ENCODE data around the gene KRTAP2-4.
"Not testable (repeated sequence)": the region's sequence is repeated elsewhere in the genome, so short reads cannot be mapped to it uniquely, and the experiment has no call there.

Gene KRTAP2-4, protein sequence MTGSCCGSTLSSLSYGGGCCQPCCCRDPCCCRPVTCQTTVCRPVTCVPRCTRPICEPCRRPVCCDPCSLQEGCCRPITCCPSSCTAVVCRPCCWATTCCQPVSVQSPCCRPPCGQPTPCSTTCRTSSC

DNA sequence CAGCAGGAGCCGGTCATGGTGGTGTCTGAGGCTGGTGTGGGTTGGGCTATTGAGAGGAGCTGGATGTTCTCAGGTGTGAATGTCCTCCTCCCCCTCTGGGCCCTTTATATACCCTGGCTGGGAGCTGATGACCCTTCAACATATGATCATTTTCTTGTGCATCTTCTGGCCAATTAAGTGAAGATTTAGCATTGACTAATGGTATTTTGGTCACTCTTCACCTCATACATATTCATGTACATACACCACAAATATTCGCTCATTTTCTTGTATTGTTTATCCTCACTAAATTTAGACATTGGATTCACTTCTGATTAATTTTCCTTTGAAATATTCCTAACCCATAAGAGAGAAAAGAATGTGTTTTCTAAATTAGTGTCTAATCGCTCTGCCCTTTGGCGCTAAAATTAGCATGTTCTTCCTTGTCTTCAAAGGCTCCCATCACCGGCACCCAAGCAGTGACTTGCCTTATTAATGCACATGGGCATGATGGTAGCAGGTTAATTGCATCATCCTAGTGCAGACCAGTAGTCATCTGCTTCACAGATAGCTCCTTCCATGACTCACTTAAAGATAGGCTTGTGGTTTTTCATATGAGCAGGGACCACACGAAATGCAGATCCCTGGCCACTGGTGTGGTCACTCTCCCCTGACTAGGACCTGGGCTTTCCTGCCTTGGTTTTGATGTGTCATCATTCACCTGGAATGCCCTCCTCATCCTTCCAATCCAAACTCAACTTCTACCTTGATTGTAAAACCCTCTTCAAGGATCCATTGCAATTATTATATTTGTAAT lies at the start of gene KRTAP2-4:
Gene KRTAP2-4 (minus strand): TSS at position 51 of the 796 bp plus-strand sequence. CDS start 34 bp downstream, at position 17.
- no peak for DNase-seq

DNA sequence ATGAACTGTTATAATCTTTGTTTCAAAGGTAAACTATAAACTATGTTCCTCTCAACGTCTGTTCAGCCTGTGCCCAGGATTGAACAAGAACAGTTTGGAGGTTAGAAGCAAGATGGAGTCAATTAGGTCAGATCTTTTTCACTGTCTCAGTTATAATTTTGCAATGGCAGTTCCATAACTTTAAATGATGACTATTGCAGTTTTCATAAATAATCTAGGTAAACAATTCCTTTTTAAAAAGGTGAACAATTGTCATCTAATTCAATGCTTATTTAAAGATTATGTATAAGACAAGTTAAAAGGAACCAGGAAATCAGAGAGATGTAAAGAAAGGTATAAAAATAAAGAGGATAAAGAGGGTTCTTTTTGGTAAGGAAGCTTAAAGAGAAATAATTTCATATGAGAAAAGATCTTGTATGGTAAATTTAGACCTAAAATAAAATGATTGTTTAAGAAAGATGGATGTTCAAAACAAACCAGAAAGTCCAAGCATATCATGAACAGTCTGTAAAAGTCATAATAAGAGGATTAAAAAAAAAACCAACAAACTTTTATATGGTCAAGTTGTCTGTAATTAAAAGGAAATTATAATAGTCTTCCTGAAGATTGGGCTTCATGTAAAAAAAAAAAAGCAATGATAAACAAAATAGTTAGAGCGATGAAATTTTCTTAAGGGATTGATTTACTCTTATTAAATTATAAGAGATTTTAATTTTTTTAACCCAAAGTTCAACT lies 45.6 kb upstream of the KRTAP2-4 start:
- no peak for DNase-seq

DNA sequence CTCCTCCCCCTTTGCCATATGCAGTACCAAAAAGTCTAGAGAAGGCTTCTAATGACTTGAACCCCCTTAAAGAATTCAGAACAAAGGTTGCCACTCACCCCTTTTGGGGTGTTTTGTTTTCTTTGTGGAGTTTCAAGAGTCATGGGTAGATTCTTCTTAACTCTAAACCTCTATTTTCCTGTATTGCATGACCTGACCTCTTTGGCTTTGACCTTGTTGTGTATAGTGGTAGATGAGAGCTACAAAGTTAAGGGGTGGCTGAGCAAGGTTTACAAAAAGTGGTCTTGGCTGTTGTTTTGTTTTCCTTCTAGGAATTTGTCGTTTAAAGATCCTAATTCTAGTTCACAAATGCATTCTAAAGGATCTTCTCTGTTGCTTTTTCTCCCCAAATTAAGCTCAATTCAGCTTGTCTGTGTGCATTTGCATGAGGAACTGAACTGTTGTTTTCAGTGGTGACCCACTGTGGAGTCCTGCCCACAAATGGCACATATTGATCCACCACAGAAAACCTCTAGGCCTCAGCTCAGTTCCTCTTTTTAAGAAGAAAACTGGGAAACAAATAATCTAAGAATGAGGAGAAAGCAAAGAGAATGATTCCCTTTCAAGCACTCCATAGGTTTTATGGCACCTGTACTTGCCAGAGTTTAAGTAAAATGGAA lies 43.2 kb upstream of the KRTAP2-4 start:
- DNase-seq = not testable (repeated sequence)

DNA sequence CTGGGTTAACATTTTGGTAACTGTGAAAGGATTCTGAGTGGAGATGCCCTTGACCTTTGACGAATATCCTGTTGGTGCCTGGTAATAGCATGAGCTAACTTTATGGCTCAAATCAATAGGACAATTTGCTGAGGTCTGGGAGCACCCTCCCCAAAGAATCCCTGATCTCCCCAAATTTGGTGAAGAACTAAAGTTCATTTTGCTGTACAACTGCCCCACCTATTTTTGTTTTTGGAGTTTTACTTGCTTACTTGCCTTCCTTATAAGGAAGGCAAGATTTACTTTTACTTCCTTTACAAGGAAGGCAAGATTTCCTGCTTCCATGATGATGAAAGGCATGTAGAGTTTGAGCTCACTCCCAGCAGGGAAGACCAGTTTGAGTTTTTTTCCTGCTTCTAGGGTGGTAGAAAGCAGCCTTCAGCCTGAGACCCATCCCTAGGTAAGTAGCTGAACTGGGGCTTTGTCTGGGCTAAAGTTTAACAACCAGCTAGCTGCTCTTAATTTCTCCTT lies 42.3 kb upstream of the KRTAP2-4 start:
- no peak for DNase-seq

DNA sequence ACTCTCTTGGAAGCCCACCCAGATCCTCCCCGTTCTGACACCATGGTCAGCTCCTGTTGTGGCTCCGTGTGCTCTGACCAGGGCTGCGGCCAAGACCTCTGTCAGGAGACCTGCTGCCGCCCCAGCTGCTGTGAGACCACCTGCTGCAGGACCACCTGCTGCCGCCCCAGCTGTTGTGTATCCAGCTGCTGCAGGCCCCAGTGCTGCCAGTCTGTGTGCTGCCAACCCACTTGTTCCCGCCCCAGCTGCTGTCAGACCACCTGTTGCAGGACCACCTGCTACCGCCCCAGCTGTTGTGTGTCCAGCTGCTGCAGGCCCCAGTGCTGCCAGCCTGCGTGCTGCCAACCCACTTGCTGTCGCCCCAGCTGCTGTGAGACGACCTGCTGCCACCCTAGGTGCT lies 39.7 kb upstream of the KRTAP2-4 start, which contains the start of gene KRTAP4-9:
Gene KRTAP4-9 (plus strand): TSS at position 43 of the 400 bp plus-strand sequence. CDS start 0 bp downstream, at position 43.
- DNase-seq = not testable (repeated sequence)

DNA sequence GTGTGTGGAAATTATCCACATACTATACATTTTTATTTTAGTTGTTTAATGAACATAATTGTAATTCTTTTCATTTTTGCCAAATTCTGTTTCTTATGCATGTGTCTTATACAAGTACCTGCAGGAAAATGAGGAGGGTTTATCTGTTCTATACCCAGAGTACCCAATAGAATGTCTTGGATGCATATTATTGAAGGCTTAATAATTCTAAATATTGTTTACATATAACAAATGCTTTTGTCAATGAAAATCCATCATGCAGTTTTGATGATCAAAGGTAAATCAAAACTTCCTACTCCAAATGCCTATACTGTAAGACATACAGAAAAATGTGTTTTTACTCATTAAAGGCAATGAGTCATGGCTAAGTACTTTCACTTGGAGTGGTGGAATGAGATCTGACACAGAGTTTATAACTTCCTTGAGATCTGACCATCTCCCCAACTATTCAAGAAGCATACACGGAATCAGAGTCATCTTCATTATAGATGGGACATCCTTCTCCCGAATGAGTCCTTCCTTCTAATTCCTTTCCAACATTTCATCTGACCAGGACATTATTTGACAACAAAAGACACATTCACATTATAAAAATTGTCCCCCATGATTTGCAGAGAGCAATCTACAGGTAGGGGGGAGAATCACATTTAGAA lies 38.8 kb upstream of the KRTAP2-4 start:
- DNase-seq = not testable (repeated sequence)

DNA sequence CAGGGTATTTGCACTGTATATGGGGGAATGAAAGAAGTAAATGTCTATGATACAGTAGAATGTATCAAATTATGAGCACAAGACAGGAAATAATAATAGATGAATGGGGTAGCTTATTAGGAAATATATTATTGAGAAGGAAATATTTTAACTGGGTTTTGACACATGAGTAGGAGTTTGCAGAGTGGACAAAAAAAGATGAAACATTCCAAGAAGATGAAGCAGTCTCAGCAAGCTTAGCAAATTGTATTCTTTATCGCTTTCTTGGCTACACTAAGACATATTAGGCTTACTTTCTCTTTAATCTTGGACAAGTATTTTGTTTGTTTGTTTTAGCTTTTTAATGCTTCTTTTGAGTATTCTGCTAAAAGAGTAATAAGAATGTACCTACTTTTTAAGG lies 38.2 kb upstream of the KRTAP2-4 start:
- no peak for DNase-seq

DNA sequence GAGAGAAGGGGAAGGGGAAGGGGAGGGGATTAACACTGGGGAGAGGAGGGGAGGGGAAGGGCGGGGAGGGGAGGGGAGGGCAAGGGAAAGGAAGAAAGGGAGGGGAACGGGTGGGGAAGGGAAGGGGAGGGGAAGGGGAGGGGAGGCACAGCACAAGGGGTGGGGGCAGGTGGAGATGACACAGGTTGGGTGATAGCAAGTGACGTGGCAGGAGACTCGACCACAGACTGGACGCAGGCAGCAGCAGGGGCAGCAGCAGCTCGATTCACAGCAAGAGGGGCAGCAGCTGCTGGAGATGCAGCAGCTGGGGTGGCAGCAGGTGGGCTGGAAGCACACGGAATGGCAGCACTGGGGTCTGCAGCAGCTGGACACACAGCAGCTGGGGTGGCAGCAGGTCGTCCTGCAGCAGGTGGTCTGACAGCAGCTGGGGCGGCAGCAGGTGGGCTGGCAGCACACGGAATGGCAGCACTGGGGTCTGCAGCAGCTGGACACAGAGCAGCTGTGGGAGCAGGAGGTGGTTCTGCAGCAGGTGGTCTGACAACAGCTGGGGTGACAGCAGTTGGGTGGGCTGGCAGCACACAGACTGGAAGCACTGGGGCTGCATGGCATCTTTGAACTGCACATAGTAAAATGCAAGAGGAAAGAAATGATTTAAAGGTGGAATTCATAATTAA lies 36.0 kb upstream of the KRTAP2-4 start, which contains the start of gene KRTAP4-16:
Gene KRTAP4-16 (minus strand): TSS at position 624 of the 674 bp plus-strand sequence. CDS start 0 bp downstream, at position 624.
- no peak for DNase-seq

DNA sequence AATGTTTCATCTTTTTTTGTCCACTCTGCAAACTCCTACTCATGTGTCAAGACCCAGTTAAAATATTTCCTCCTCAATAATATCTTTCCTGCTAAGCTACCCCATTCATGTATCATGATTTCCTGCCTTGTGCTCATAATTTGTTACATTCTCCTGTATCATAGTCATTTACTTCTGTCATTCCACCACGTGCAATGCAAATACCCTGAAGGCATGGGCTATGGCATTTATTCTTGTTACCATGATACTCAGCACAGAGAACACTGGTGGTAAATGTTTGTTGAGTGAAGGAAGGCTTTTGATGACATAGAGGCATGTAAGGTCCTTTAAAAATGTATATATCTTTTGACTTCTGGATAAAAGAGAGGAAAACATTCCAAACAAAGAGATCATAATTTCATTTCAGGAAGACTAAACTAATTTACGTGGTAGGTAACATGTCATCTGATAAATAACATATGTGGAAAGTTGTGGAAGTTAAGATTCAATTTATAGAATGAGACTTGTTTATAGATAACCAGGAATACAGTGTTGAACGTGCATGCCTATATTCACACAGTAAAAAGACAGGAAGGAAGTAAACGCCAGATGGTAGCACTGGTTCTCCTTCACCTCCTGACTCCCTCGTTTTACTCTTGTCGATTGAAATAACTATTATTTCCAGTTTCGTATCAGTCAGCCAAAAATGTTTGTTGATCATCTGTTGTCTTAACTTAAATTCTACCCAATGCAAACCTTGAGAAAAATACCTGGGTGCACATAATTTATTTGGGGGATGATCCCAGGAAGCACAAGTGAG lies 34.2 kb upstream of the KRTAP2-4 start:
- DNase-seq = not testable (repeated sequence)

DNA sequence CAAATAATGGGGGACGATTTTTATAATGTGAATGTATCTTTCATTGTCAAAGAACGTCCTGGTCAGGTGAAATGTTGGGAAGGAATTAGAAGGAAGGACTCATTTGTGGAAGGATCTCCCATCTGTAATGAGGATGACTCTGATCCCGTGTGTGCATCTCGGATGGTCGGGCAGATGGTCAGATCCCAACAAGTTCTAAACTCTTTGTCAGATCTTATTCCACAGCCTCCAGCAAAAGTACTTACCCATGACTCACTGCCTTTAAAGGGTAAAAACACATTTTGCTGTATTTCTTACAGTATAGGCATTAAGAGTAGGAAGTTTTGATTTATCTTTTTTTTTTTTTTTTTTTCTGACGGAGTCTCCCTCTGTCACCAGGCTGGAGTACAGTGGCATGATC lies 32.8 kb upstream of the KRTAP2-4 start:
- DNase-seq = no peak

DNA sequence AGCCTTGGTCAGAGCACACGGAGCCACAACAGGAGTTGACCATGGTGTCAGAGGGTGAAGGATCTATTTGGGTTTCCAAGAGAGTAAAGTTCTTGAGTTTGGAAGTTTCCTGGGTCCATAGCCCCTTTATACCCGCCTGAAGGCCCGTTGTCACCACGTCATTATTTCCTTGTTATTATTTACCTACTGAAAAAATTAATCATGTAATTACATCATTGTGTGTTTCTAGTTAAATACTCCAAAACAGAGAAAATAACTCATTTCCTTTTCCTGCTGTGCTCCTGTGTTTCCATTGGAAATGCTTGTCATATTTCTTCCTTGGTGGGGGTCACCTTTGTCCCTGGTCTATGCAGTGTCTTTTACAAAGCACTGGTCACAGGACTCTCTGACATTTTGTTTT lies 32.4 kb upstream of the KRTAP2-4 start, which contains the start of gene KRTAP4-8:
Gene KRTAP4-8 (minus strand): TSS at position 101 of the 400 bp plus-strand sequence. CDS start 58 bp downstream, at position 43.
- DNase-seq = no peak

DNA sequence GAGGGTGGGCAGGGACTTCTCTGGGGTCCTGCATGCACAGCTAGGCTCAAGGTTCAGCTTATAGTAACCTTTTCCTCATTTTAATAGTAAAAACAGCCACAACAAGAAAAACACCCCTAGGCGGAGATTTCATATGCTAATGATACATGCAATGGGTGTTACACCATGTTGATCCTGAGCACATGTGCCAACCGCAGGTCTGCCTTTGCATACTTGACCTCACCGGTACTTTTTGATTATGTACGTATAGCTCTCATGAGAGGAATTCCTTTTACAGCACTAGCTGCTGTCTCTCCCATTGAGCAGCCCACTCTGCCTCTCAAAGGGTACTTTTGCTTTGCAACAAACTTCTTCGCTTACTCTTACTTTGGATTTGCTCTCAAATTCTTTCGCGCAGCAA lies 30.4 kb upstream of the KRTAP2-4 start:
- no peak for DNase-seq

DNA sequence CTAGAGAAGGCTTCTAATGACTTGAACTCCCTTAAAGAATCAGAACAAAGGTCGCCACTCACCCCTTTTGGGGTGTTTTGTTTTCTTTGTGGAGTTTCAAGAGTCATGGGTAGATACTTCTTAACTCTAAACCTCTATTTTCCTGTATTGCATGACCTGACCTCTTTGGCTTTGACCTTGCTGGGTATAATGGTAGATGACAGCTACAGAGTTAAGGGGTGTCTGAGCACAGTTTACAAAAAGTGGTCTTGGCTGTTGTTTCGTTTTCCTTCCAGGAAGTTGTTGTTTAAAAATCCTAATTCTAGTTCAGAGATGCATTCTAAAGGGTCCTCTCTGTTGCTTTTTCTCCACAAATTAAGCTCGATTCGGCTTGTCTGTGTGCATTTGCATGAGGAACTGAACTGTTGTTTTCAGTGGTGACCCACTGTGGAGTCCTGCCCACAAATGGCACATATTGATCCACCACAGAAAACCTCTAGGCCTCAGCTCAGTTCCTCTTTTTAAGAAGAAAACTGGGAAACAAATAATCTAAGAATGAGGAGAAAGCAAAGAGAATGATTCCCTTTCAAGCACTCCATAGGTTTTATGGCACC lies 23.2 kb upstream of the KRTAP2-4 start:
- not testable (repeated sequence) for DNase-seq

DNA sequence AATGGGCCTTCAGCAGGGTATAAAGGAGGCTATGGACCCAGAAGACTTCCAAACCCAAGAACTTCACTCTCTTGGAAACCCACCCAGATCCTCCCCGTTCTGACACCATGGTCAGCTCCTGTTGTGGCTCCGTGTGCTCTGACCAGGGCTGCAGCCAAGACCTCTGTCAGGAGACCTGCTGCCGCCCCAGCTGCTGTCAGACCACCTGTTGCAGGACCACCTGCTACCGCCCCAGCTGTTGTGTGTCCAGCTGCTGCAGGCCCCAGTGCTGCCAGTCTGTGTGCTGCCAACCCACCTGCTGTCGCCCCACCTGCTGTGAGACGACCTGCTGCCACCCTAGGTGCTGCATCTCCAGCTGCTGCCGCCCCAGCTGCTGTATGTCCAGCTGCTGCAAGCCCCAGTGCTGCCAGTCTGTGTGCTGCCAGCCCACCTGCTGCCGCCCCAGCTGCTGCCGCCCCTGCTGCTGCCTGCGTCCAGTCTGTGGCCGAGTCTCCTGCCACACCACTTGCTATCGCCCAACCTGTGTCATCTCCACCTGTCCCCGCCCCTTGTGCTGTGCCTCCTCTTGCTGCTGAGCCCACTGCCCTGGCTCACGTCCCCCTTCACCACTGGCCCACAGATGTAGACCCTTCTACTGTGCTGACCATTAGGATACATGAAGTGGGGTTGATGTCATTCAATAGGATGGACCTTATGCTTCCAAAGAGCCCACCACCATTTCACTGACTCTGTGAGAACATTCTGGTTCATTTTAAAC lies 18.6 kb upstream of the KRTAP2-4 start, which contains the start of gene KRTAP4-7:
Gene KRTAP4-7 (plus strand): TSS at position 51 of the 757 bp plus-strand sequence. CDS start 57 bp downstream, at position 108.
- not testable (repeated sequence) for DNase-seq

DNA sequence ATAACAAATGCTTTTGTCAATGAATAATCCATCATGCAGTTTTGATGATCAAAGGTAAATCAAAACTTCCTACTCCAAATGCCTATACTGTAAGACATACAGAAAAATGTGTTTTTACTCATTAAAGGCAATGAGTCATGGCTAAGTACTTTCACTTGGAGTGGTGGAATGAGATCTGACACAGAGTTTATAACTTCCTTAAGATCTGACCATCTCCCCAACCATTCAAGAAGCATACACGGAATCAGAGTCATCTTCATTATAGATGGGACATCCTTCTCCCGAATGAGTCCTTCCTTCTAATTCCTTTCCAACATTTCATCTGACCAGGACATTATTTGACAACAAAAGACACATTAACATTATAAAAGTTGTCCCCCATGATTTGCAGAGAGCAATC lies 17.7 kb upstream of the KRTAP2-4 start:
- not testable (repeated sequence) for DNase-seq

DNA sequence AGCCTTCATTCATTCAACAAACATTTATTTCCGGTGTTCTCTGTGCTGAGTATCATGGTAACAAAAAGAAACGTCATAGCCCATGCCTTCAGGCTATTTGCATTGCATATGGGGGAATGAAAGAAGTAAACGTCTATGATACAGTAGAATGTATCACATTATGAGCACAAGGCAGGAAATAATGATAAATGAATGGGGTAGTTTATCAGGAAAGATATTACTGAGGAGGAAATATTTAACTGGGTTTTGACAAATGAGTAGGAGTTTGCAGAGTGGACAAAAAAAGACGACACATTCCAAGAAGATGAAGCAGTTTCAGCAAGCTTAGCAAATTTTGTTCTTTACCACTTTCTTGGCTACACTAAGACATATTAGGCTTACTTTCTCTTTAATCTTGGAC lies 16.9 kb upstream of the KRTAP2-4 start:
- no peak for DNase-seq

DNA sequence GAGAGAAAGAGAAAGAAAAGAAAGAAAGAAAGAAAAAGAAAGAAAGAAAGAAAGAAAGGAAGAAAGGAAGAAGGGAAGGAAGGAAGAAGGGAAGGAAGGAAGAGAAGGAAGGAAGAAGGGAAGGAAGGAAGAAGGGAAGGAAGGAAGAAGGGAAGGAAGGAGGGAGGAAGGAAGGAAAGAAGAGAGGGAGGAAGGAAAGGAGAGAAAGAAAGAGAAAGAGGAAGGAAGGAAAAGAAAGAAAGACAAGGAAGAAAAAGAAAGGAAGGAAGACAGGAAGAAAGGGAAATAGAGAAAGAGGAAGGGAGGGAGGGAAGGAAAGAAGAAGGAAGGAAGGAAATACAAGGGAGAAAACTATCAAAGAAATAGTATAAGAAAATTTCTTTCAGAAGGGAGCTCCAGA lies 11.1 kb upstream of the KRTAP2-4 start:
- no peak for DNase-seq

DNA sequence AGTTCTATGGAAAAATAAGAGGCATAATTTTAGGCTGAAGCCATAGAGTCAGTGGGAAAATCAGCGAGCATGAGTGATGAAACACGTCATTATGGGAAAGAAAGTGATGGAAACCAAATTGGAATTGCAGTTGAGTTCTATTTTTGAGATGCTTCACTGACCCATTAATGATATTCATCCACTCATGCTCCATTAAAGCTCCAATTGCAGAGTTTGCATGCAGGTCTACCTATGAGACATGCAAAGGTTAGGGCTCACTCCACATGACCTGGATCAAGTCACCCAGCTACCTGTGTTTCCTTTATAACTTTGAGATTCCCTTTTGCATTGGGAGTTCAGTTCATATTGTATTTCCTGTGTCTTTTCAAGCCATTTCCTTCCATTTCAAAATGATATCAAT lies 8.0 kb upstream of the KRTAP2-4 start:
- DNase-seq = no peak

Data from NCI-H2081 (cell line).